ENCODE measurements around the gene MMP24.

DNA sequence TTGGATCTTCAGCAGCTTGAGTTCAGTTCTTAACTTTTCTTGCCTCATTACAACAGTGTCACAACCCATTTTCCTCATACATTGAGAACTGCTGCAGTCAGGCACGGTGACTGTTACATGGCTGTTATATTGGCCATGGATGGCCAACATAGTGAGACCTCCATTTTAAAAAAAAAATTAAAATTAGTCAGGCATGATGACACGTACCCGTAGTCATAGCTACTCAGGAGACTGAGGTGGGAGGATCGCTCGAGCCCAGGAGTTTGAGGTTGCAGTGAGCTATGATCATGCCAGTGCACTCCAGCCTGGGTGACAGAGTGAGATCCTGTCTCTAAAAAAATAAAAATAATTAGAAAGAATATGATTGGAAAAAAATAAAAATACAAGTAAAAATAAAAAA lies 9.9 kb upstream of the MMP24 start:
- TF ChIP-seq, protein P1, sequence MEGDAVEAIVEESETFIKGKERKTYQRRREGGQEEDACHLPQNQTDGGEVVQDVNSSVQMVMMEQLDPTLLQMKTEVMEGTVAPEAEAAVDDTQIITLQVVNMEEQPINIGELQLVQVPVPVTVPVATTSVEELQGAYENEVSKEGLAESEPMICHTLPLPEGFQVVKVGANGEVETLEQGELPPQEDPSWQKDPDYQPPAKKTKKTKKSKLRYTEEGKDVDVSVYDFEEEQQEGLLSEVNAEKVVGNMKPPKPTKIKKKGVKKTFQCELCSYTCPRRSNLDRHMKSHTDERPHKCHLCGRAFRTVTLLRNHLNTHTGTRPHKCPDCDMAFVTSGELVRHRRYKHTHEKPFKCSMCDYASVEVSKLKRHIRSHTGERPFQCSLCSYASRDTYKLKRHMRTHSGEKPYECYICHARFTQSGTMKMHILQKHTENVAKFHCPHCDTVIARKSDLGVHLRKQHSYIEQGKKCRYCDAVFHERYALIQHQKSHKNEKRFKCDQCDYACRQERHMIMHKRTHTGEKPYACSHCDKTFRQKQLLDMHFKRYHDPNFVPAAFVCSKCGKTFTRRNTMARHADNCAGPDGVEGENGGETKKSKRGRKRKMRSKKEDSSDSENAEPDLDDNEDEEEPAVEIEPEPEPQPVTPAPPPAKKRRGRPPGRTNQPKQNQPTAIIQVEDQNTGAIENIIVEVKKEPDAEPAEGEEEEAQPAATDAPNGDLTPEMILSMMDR (IDR thresholded peaks at IDR 0.05), result no peak
- TF ChIP-seq POLR2AphosphoS5 (IDR thresholded peaks at IDR 0.05) (no peak), POLR2A (IDR thresholded peaks at IDR 0.05) (no peak)
